HG03097 (cell line): ENCODE measurements around the gene BST1.

Source experiments
- ATAC-seq: cut with Tn5 transposase; IDR thresholded peaks from one replicate; pipeline ENCODE4 v1.9.1; 2021; ENCODE audit not compliant: unreplicated experiment, low FRiP score

Gene BST1

DNA sequence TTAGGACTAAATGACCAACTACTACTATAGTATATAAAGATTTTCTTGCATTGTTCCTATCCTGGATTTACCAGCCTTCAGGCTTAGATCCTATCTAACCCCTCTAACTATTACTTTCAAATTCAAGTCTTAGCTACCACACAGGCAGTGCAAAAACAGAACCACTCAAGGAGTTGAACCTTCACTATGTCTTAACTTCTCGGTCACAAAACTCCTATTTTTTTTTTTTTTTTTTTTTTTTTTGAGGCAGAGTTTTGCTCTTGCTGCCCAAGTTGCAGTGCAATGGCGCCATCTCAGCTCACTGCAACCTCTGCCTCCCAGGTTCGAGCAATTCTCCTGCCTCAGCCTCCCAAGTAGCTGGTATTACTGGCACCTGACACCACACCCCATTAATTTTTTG lies 27.5 kb upstream of the BST1 start:
- ATAC-seq, result no peak

DNA sequence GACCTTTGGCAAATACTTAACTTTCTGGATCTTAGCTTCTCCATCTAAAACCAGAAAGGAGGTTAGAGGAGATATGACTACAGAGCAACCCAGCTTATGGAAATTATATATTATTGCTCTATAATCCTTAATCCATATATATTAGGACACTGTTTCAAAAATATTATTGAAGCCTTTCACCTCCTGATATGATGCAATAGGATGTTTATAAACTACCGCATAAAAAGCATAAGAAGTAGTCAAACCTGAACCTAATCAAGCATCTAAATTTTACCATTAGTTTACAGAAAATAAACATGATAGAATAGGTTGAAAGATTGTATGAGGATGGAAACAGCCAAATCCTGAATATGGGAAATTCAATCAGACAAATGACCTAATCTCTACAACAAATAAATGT lies 26.8 kb upstream of the BST1 start:
- ATAC-seq, result no peak

DNA sequence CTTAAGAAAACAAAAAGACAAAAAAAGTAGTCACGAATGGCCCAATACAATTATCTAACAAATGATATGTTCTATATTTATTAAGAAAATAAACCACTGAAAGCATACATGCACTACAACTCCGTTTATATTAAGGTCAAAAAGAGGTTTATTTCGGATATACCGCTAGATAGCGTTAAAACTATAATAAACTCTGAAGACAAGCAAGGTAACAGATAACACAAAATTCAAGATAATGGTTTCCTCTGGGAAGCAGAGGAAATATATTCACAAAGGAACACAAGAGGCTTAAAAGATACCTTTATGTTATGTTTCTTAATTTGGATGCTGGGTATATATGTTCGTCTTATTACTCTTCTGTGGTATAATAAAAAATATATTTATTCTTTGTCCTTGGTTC lies 26.0 kb upstream of the BST1 start:
- ATAC-seq, result no peak

DNA sequence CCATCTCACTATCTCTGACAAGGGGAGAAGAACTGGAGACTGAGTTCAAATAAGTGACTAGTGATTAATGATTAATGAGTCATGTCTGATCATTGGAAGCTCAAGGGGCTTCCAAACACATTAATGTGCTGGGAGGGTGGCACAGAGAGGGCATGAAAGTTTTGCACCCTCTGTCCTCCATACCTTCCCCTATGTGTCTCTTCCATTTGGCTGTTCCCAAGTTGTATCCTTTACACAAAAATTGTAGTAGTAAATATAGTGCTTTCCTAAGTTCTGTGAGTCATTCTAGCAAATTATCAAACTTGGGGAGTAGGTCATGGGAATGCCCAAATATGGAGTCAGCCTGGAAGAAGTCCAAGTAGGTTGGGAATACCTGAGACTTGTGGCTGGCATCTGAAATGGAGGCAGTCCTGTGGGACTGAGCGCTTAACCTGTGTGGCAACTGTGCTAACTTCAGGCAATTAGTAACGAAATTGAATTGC lies 25.3 kb upstream of the BST1 start:
- no peak for ATAC-seq

DNA sequence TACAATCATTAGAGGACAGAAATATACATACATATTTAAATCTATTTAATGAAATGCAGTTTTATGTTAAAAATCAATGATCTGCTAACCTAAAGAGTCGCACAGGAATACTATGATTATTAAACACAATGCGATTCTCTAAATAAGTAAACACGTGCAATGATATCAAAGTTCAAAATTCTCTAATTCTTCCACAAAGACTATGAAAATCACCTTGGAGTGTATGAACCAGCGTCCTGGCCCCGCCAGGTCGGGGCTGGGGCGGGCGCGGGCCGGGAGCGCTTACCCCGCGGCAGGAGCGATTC lies 21.8 kb upstream of the BST1 start:
- ATAC-seq, result no peak

DNA sequence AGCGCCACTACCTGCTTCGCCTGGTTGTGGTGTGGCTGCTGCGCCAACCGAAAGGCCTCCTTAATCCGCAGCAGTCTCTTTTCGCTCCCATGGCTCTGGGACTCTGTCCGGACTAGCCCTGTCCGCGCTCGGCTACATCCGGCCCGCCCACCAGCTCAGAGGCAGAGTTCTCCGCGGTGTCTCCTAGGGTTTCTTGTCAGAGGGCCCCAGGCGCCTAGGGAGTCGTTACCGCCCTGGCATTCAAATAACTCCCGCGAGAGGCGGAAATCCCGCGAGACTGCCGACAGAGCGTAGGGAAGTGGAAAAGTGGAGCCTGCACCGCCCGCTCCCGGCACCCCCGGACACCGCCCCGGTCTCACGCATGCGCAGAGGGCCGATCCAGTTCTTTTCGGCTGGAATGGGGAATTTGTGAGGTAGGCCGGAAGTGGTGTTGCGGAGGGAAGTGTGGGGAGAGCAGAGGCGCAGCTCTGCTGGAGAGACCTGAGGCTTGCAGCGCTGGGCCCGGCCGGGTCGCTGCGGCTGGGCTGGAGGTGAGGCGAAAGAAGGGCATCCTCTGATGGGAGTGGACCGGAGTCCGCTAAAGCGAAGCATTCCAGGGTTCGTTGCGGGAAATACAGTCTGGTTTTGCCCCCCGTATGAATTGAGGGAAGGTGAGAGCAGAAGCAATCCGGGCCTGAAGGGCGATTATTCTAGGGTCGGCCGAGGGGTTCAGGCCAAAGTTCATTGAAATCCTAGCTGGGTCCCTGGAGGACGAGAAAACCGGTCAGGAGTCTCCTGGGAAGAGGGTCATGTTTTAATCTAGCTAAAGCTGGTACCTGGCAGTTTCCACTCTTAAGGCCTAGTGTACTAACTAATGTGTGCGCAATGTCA lies 21.3 kb upstream of the BST1 start, which contains the start of gene FAM200B:
TSS of gene FAM200B (plus strand) at position 456 of the 870 bp plus-strand sequence. CDS start 5,151 bp downstream, outside the sequence.
- ATAC-seq, result peak; percentile 94

DNA sequence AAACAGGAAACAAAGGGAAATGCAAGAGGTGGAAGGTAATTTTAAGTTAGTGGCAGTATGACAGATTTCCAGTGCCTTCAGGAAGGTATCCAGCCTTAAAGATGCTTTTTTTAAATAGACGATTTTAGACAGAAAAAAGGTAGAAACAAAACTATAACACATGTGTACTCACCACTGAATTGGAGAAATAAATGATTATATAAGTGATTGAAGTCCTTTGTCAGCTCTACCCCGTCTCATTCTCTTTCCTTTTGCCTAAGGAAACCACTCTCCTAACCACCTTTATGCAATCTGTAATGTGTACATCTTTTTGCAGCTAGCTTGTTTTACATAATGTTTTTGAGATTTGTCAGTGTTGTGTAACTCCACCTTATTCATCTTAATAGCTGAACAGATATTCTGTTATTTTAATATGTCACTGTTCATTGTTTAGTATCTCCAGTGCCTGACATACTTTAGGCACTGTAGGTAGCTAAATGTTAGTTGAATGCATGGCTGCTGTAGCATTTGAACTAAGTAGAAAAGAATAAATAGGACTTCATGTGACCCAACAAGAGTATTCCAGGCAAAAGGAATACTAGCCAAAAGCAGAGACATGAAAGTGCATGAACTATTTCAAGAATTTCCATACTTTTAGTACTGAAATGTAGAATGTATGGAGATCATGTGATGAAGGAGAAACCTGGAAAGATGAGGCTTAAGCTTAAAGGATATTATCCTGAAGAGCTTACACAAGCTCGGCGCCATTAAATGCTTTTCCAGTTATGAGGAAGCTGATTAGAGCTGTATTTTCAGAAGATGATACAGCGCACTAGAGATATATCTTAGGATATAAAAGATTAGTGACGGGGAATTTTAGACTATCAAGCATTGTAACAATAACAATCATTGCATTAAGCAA lies 20.4 kb upstream of the BST1 start:
- no peak for ATAC-seq

DNA sequence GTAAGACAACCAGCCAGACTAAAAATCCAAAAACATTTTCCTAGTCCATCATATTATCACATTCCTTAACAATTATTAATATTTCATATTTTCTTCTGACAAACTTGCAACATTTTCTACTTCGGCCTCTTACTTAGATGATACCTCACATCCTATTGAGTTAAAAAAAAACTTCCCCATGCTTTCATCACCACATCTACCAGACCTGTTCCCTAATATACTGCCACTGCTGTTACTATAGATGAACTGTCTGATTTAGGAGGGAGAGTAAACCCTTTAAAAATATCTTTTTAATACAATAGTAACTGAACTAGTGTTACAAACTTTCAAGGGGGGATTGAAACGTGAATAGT lies 19.7 kb upstream of the BST1 start:
- ATAC-seq, result no peak

DNA sequence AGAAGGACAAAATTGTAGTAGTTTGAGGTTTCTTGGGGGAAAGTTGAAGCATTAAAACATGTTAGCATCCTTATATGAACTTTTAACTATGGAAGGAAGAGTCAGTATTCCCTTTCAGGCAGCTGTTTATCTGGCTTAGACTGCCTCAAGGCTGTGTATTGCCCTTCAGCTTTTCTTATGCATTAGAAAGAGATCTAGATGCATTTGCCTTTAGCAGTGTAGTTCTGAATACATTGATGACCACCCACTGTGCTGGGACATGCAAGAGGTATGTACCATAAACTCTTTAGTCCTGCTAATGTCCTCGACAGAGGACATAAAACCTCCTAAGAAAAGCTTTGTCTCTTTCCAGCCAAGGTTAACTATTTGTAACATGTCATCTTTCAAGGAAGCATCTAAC lies 18.4 kb upstream of the BST1 start:
- no peak for ATAC-seq

DNA sequence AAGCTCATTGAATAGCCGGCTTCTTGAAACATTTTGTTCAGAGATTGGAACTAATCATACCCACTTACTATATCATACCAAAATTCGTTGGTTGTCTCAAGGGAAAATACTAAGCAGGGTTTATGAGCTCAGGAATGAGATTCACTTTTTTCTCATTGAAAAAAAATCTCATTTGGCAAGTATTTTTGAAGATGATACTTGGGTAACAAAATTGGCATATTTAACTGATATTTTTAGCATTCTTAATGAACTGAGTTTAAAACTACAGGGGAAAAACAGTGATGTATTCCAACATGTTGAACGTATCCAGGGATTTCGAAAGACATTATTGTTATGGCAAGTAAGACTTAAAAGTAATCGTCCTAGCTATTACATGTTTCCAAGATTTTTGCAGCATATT lies 14.8 kb upstream of the BST1 start:
- no peak for ATAC-seq

DNA sequence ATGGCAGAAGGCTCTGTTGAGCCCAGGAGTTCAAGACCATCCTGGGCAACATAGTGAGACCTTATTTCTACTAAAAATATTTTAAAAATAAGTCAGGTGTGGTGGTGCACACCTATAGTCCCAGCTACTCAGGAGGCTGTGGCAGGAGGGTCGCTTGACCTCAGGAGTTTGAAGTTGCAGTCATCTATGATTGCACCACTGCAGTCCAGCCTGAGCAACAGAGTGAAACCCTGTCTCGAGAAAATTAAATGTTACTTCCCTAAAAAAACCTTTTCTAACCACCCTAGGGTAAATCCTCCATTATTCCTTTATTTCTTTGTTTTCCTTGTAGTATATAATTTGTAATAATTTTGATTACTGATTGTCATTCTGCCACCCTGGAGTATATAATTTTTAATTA lies 13.3 kb upstream of the BST1 start:
- no peak for ATAC-seq

DNA sequence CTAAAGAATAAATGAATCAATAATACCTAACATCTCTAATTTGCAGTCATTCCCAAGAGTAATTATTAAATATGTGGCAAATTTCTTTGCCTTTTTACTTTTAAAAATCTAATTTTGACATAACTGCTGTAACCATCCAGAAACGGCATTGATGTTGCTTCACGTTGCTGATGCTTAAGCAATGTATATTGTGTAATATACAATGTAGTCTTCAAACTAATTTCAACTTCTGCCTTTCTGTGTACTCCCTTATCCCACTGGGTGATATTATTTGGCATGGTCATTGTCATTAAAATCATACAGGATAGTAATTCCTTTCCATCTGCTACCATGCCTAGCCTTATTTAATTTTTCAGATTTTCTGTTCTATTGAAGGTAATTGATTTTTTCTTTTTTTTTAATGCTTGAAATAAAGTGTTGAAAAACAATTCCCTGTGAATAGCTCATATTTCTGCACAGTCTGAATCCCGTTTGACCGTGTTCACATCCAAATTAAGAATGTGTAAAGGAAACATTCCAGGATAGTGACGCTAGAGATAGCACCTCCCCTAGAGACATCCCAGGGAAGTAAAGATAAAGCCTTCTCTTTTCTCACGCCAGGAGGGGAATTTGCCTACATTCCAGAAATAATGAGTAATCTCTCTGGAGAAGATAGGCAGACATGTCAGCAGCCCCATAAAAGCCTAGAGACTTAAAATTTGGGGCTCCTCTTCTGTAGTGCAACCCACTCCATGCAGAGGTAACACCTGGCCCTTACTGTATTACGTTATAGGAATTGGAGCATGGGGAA lies 12.7 kb upstream of the BST1 start:
- ATAC-seq, result no peak

DNA sequence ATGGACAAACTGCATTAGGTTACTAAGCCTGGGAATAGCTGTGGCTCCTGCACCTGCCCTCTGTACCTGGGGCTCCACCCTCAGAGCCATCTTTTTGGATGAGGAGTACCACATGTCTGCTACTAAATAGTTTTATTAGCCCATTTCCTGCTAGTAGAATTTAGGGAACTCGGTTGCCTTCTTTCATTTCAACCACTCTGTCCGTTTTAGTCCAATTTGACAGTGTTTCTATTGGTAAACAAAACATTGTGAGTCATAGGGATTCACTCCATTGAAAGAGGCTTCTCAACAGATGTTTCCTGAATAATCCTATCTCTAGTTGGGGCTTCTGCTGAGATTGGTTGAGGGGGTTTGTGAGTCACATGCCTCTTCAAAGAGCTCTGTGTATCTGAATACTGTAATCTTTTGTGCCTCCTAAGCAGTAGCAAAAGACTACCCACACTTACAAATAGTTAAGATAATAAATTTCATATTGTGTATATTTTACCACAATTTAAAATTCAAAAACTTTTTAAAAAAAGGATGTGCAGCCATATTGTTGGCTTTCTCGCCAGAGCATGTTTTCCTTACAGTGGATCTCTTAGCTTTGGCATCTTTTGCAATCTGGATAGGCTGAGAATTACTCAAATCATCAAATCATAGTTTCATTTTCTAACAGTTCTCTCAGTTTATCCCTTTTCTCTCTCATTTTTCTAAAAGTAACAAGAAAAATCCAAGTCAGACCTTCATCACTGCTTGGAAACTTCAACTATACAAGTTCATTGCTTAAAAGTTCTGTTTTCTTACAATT lies 11.3 kb upstream of the BST1 start:
- ATAC-seq, result no peak

DNA sequence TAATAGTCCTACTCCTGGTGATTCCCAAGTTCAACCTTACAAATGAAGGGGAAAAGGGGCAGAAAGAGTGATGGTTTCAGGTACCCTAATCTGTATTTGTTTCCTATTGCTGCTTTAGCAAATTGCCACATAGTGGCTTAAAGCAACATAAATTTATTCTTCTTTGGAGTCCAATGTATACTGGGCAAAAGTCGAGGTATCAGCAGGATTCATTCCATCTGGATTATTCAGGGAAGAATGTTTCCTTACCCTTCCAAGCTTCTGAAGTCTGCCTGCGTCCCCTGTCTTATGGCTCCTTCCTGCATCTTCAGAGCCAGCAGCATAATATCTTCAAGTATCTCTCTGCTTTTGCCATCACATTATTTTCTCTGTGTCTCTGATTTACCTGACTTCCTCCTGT lies 10.3 kb upstream of the BST1 start:
- no peak for ATAC-seq

DNA sequence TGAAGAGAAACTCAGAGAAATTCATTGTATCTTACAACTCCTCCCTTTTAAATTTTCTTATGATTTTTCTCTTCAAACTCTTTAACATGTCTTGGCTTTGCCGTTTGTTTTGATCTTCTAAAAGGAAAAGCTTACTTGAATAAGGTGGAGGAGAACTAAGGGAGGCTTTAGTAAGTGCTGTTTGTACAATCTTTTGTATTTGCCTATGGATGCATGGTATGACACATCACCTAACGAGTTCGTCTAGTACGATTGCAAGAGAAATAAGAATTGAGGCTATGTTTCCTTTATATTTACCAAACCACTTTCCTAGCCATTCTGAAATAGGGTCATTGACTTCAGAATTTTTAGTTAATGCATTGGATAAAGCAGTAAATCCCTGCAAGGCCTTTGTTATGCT lies 8.4 kb upstream of the BST1 start:
- no peak for ATAC-seq

DNA sequence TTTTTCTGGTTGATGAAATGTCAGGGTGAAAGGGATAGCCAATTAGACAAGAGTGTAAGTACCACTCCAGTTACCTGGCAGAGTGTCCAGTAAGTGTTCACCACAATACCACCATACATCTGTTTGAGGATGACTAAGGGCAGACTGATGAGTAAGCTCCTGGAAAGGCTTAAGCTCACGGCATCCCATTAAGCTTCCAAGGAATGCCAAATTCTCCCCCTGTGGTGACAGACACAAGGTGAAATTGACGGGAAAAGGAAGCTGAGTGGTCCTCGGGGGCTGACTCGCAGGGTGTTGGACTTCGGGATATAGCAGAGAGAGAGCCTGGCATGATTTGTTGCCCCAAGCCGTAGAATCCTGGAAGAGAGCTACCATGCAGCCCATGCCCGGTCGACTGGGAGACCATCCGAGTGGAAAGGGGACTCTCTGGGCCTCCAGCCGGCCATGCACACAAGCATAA lies 7.6 kb upstream of the BST1 start:
- ATAC-seq, result no peak

DNA sequence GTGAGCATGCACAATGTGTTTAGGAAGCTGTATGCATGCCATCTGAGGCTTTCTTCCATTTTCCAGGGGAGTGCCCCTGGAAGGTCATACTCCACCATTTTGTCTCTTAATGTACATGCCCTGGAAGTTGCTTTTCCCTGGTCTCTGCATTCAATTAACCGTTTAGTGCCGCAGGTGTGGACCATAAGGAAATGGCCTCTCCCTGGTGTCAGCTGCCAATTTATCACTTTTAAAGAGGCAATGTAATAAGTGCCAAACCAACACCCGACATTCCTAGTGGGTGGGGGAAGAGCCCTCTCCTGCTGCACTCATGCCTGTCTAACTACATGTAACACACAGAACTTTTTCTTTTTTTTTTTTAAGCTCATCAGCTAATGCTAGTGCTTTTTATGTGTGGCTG lies 7.1 kb upstream of the BST1 start:
- ATAC-seq, result no peak

DNA sequence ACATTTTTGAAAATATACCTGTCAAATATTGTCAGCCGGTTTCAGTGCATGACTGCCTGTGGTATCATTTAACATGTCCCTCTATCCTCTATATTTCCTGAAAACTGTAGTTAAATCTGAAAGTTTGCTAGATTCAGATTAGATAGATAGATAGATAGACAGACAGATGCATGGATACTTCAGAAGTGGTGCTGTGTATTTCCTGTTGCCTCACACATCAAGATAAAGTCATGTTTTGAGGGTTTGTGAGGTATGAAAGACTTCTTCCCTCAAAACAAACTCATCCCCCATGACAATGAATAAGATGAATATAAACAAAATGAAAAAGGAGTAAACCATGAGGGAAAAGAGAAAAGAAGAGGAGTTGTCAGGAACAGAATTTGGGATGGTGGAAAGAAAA lies 6.0 kb upstream of the BST1 start:
- no peak for ATAC-seq

DNA sequence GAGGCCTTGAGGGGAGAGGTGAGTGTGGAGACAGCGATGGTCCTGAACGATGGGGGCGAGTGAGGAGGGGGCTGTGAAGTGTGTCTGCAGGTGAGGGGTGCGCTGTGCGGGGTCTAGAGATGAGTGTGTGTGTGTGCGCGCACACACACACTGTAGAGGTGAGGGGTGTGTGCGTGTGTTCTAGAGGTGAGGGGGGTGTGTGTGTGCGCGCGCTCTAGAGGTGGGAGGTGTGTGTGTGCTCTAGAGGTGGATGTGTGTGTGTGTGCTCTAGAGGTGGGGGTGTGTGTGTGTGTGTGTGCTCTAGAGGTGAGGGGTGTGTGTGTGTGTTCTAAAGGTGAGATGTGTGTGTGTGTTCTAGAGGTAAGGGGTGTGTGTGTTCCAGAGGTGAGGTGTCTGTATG lies 574 bp downstream of the BST1 start:
- no peak for ATAC-seq

DNA sequence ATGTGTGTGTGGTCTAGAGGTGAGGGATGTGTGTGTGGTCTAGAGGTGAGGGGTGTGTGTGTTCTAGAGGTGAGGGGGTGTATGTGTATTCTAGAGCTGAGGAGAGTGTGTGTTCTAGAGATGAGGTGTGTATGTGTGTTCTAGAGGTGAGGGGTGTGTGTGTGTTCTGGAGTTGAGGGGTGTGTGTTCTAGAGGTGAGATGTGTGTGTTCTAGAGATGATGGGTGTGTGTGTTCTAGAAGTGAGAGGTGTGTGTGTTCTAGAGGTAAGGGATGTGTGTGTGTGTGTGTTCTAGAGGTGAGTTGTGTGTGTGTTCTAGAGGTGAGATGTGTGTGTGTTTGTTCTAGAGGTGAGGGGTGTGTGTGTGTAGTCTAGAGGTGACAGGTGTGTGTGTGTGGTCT lies 1.3 kb downstream of the BST1 start:
- ATAC-seq, result no peak
